Retinal pigment epithelial cell (primary cell): Measurements from ENCODE around the gene FLCN.
"Not testable (repeated sequence)": the region's sequence is repeated elsewhere in the genome, so short reads cannot be mapped to it uniquely, and the experiment has no call there.

Experiments
- DNase-seq: peaks from one replicate; pipeline ENCODE4 v3.0.0-alpha.2; 2010; ENCODE audit warnings: low read depth
- H3K4me3 ChIP-seq: 2 replicates; pipeline ENCODE4 v1.5.1; 2011; ENCODE audit warnings: mild to moderate bottlenecking, low read length, control low read depth, moderate library complexity
- CTCF ChIP-seq: conservative IDR thresholded peaks from 2 replicates; pipeline ENCODE4 v1.5.1; 2011; ENCODE audit warnings: low read depth, low read length, control low read depth, inconsistent platforms

Gene FLCN

GRCh38 chr17:17201907-17202306, 35.1 kb downstream of the FLCN start:
- H3K4me3 ChIP-seq = no peak overlapping the region
- no peak for DNase-seq
- TF ChIP-seq CTCF = no peak

GRCh38 chr17:17201271-17201670, 35.7 kb downstream of the FLCN start:
- no peak for TF ChIP-seq CTCF
- H3K4me3 ChIP-seq = no peak overlapping the region
- no peak for DNase-seq

- H3K4me3 ChIP-seq = no peak overlapping the region
- no peak for DNase-seq
- no peak for TF ChIP-seq CTCF
These were observed 36.1 kb downstream of the FLCN start for GRCh38 chr17:17200831-17201230.

GRCh38 chr17:17200311-17200710, 36.7 kb downstream of the FLCN start:
- no peak for DNase-seq
- TF ChIP-seq CTCF = no peak
- H3K4me3 ChIP-seq = no peak overlapping the region

GRCh38 chr17:17198281-17198680, 38.7 kb downstream of the FLCN start:
- DNase-seq = no peak
- H3K4me3 ChIP-seq = no peak overlapping the region
- TF ChIP-seq CTCF = no peak

GRCh38 chr17:17196776-17197175, 40.2 kb downstream of the FLCN start:
- no peak overlapping the region for H3K4me3 ChIP-seq
- DNase-seq = no peak
- TF ChIP-seq CTCF = no peak

GRCh38 chr17:17195466-17195865, 41.5 kb downstream of the FLCN start:
- not testable (repeated sequence) for DNase-seq, H3K4me3 ChIP-seq

GRCh38 chr17:17191961-17192381, 45.0 kb downstream of the FLCN start:
- DNase-seq = no peak
- no peak overlapping the region for H3K4me3 ChIP-seq
- TF ChIP-seq CTCF = no peak
